Nephron (organoid): Measurements from ENCODE around the gene TTC23.
"Not testable (repeated sequence)": the region's sequence is repeated elsewhere in the genome, so short reads cannot be mapped to it uniquely, and the experiment has no call there.

Experiments used
- H3K27ac Mint-ChIP-seq, 3 experiments: 2 replicates each; pipeline ENCODE4 v1.8.0; 2020; ENCODE audit warnings: mixed read lengths in 3 of 3, mild to moderate bottlenecking in 2 of 3, moderate library complexity in 1 of 3
- H3K27me3 Mint-ChIP-seq: 2 replicates; pipeline ENCODE4 v1.8.0; 2021; ENCODE audit warnings: low read depth, mild to moderate bottlenecking, moderate library complexity, mixed read lengths
- H3K36me3 Mint-ChIP-seq: 2 replicates; pipeline ENCODE4 v1.8.0; 2020; ENCODE audit warnings: low read depth, mixed read lengths
- H3K4me1 Mint-ChIP-seq: 2 replicates; pipeline ENCODE4 v1.8.0; 2020; ENCODE audit warnings: mixed read lengths
- H3K4me3 Mint-ChIP-seq, 3 experiments: 2 replicates each; pipeline ENCODE4 v1.8.0; 2020; ENCODE audit warnings: mild to moderate bottlenecking in 3 of 3, mixed read lengths in 3 of 3, moderate library complexity in 2 of 3
- H3K9me3 Mint-ChIP-seq: 2 replicates; pipeline ENCODE4 v1.8.0; 2020; ENCODE audit warnings: mixed read lengths
- CTCF ChIP-seq, 3 experiments: fragments of 200-600 bp; sonication (generic); IDR thresholded peaks; one replicate each; pipeline ENCODE4 v1.5.0; 2021; ENCODE audit warnings: antibody characterized with exemption in 3 of 3; ENCODE audit not compliant: unreplicated experiment in 3 of 3

Gene TTC23

GRCh38 chr15:99117111-99117510, 132.3 kb downstream of the TTC23 start:
- H3K9me3 Mint-ChIP-seq: no peaks in the 10 kb centered on the region
- no peaks in the 10 kb centered on the region for H3K36me3 Mint-ChIP-seq
- H3K4me1 Mint-ChIP-seq: peaks cover 15% of the 10 kb centered on the region
- no peak overlapping the region for H3K27ac Mint-ChIP-seq
- no peaks in the 10 kb centered on the region for H3K27me3 Mint-ChIP-seq
- no peak overlapping the region for H3K4me3 Mint-ChIP-seq
- no peak for TF ChIP-seq CTCF (IDR thresholded peaks at IDR 0.05; ENCODE audit: unreplicated experiment in 3 of 3)

- Mint-ChIP-seq H3K4me3 (no peak overlapping the region), H3K36me3 (no peaks in the 10 kb centered on the region)
- TF ChIP-seq CTCF (IDR thresholded peaks at IDR 0.05; ENCODE audit: unreplicated experiment in 3 of 3): no peak
These were observed 133.8 kb downstream of the TTC23 start for GRCh38 chr15:99115300-99116215.

GRCh38 chr15:99114511-99115299, 134.7 kb downstream of the TTC23 start:
- peaks cover 13% of the 10 kb centered on the region for H3K27me3 Mint-ChIP-seq
- H3K36me3 Mint-ChIP-seq: no peaks in the 10 kb centered on the region
- H3K4me1 Mint-ChIP-seq: no peaks in the 10 kb centered on the region
- TF ChIP-seq CTCF (IDR thresholded peaks at IDR 0.05; ENCODE audit: unreplicated experiment in 3 of 3): no peak
- H3K27ac Mint-ChIP-seq: no peak overlapping the region
- no peaks in the 10 kb centered on the region for H3K9me3 Mint-ChIP-seq
- no peak overlapping the region for H3K4me3 Mint-ChIP-seq

More at GRCh38 chr15:99115300-99116215, 133.8 kb downstream of the TTC23 start:
- Mint-ChIP-seq H3K9me3 (no peaks in the 10 kb centered on the region), H3K27me3 (peaks cover 4% of the 10 kb centered on the region), H3K27ac (no peak overlapping the region), H3K4me1 (peaks cover 7% of the 10 kb centered on the region)

- no peaks in the 10 kb centered on the region for H3K9me3 Mint-ChIP-seq
- TF ChIP-seq CTCF (IDR thresholded peaks at IDR 0.05; ENCODE audit: unreplicated experiment in 3 of 3): no peak
- no peaks in the 10 kb centered on the region for H3K36me3 Mint-ChIP-seq
- H3K27me3 Mint-ChIP-seq: peaks cover 23% of the 10 kb centered on the region
- H3K4me3 Mint-ChIP-seq: no peak overlapping the region
- no peak overlapping the region for H3K27ac Mint-ChIP-seq
- H3K4me1 Mint-ChIP-seq: no peaks in the 10 kb centered on the region
These were observed 135.7 kb downstream of the TTC23 start for GRCh38 chr15:99113547-99114271.

- H3K27me3 Mint-ChIP-seq: peaks cover 40% of the 10 kb centered on the region
These were observed 137.7 kb downstream of the TTC23 start for GRCh38 chr15:99111641-99112040.

More at GRCh38 chr15:99111641-99112040, 137.7 kb downstream of the TTC23 start:
- H3K27ac Mint-ChIP-seq, H3K4me1 Mint-ChIP-seq, H3K36me3 Mint-ChIP-seq, H3K9me3 Mint-ChIP-seq, H3K4me3 Mint-ChIP-seq: not testable (repeated sequence)
